Endometrium (tissue), 2 donors: ENCODE results near the gene NOXO1.
A peak's percentile ranks its signal among the peaks of the same experiment; 100 is the strongest.

ENCODE experiments used
- FAIRE-seq: peaks from 2 replicates; lab custom pipeline; 2012; peaks lifted over from hg19 to GRCh38; lab: Jason Lieb, UNC
- donor health status: control.
- donor health status: control.

NOXO1 gene

GRCh38 chr16:1997494-1998359 is 16.5 kb upstream of the NOXO1 start:
- FAIRE-seq, result peak; percentile 93

- FAIRE-seq, result no peak
Measured at GRCh38 chr16:1993731-1994131, 12.5 kb upstream of the NOXO1 start.

- FAIRE-seq, result no peak
Measured at GRCh38 chr16:1992704-1993317, 11.5 kb upstream of the NOXO1 start.

GRCh38 chr16:1991948-1992703 is 10.9 kb upstream of the NOXO1 start:
- FAIRE-seq, result no peak

GRCh38 chr16:1991588-1991947 is 10.3 kb upstream of the NOXO1 start:
- FAIRE-seq, result no peak

GRCh38 chr16:1991135-1991551 is 9.9 kb upstream of the NOXO1 start:
- FAIRE-seq, result no peak

- FAIRE-seq, result no peak
Measured at GRCh38 chr16:1990351-1991134, 9.3 kb upstream of the NOXO1 start.

- FAIRE-seq, result no peak
Measured at GRCh38 chr16:1990101-1990350, 8.8 kb upstream of the NOXO1 start.

GRCh38 chr16:1989209-1990100 is 8.2 kb upstream of the NOXO1 start, which contains the start of gene SYNGR3:
TSS of gene SYNGR3 (plus strand) at chr16:1989970. CDS start at chr16:1990103, 133 bp downstream.
- no peak for FAIRE-seq

GRCh38 chr16:1987198-1987597 is 5.9 kb upstream of the NOXO1 start:
- FAIRE-seq, result no peak

- no peak for FAIRE-seq
Measured at GRCh38 chr16:1985466-1986150, 4.3 kb upstream of the NOXO1 start.

- no peak for FAIRE-seq
Measured at GRCh38 chr16:1984347-1985225, 3.3 kb upstream of the NOXO1 start.

GRCh38 chr16:1983544-1984346 is 2.5 kb upstream of the NOXO1 start, which contains the start of gene GFER:
TSS of gene GFER (plus strand) at chr16:1984193. CDS start at chr16:1984219, 26 bp downstream.
- FAIRE-seq, result no peak

- no peak for FAIRE-seq
Measured at GRCh38 chr16:1982991-1983543, 1.8 kb upstream of the NOXO1 start.

GRCh38 chr16:1982013-1982433 is 754 bp upstream of the NOXO1 start:
- FAIRE-seq, result no peak

- no peak for FAIRE-seq
Measured at GRCh38 chr16:1980770-1981087, 540 bp downstream of the NOXO1 start.

GRCh38 chr16:1980030-1980769 is 1.1 kb downstream of the NOXO1 start:
- FAIRE-seq, result no peak
